NCI-H2171 (cell line): ENCODE results near the gene CTLA4.
"Not testable (repeated sequence)": the region's sequence is repeated elsewhere in the genome, so short reads cannot be mapped to it uniquely, and the experiment has no call there.

ENCODE experiments used
- DNase-seq: peaks from one replicate; lab custom pipeline; 2025; lab: John Stamatoyannopoulos, UW

The CTLA4 gene

GRCh38 chr2:203857656-203858055 lies 9.9 kb upstream of the CTLA4 start:
- DNase-seq: no peak

- no peak for DNase-seq
Measured at GRCh38 chr2:203858176-203858575, 9.4 kb upstream of the CTLA4 start.

GRCh38 chr2:203859030-203859789 lies 8.4 kb upstream of the CTLA4 start:
- no peak for DNase-seq

GRCh38 chr2:203861197-203861596 lies 6.4 kb upstream of the CTLA4 start:
- no peak for DNase-seq

GRCh38 chr2:203861607-203862006 lies 6.0 kb upstream of the CTLA4 start:
- no peak for DNase-seq

- peak; percentile 28 for DNase-seq
Measured at GRCh38 chr2:203869223-203870042, 1.9 kb downstream of the CTLA4 start.

GRCh38 chr2:203870481-203870880 lies 2.9 kb downstream of the CTLA4 start:
- DNase-seq: no peak

- DNase-seq: no peak
Measured at GRCh38 chr2:203870941-203871340, 3.4 kb downstream of the CTLA4 start.

GRCh38 chr2:203871371-203871983 lies 3.9 kb downstream of the CTLA4 start:
- DNase-seq: no peak

GRCh38 chr2:203873461-203873860 lies 5.9 kb downstream of the CTLA4 start:
- DNase-seq: no peak

GRCh38 chr2:203873921-203874631 lies 6.5 kb downstream of the CTLA4 start:
- DNase-seq: no peak

GRCh38 chr2:203875471-203875870 lies 7.9 kb downstream of the CTLA4 start:
- DNase-seq: no peak

GRCh38 chr2:203876328-203876727 lies 8.8 kb downstream of the CTLA4 start:
- DNase-seq: no peak

GRCh38 chr2:203878063-203878462 lies 10.5 kb downstream of the CTLA4 start:
- no peak for DNase-seq

GRCh38 chr2:203880557-203881125 lies 13.1 kb downstream of the CTLA4 start:
- DNase-seq: no peak

- not testable (repeated sequence) for DNase-seq
Measured at GRCh38 chr2:203881185-203881584, 13.6 kb downstream of the CTLA4 start.

- no peak for DNase-seq
Measured at GRCh38 chr2:203882551-203882950, 15.0 kb downstream of the CTLA4 start.

- DNase-seq: no peak
Measured at GRCh38 chr2:203886661-203887151, 19.1 kb downstream of the CTLA4 start.

- DNase-seq: no peak
Measured at GRCh38 chr2:203887677-203888076, 20.1 kb downstream of the CTLA4 start.

GRCh38 chr2:203889542-203889941 lies 22.0 kb downstream of the CTLA4 start:
- DNase-seq: no peak

GRCh38 chr2:203889944-203890343 lies 22.4 kb downstream of the CTLA4 start:
- no peak for DNase-seq

- DNase-seq: no peak
Measured at GRCh38 chr2:203890733-203891132, 23.2 kb downstream of the CTLA4 start.
